HCT116 (cell line): Measurements from ENCODE around the gene SPRR2G. TPM values are rescaled to one million over a fixed set of nuclear protein-coding genes. Genes with fewer than 3 reads are reported as not detected.
"Not testable (repeated sequence)": the region's sequence is repeated elsewhere in the genome, so short reads cannot be mapped to it uniquely, and the experiment has no call there.

Source experiments
- ATAC-seq: fragments of 200-7000 bp; cut with Tn5 transposase; 2 replicates; pipeline ENCODE4 v1.9.1; 2020; ENCODE audit warnings: mild to moderate bottlenecking, moderate library complexity
- BruUV-seq: library from RNA; stranded (reverse); fragments of 400-500 nt; replicated peaks from 2 replicates; lab custom pipeline; 2021; lab: Mats Ljungman, UMichigan
- CTCF ChIA-PET: fragments of 300-600 bp; sonication (Branson Sonifier 250); formaldehyde crosslinking; loops from one replicate; lab custom pipeline; 2021; ENCODE audit warnings: antibody characterized with exemption; lab: Charles Lee
- POLR2A ChIA-PET: fragments of 300-600, 350-600 bp; sonication (Branson Sonifier 250); formaldehyde crosslinking; loops from one replicate; lab custom pipeline; 2021; ENCODE audit warnings: antibody characterized with exemption; lab: Charles Lee
- RAD21 ChIA-PET, 2 experiments: fragments of 300-600 bp; sonication (Branson Sonifier 250); formaldehyde crosslinking; loops; one replicate each; lab custom pipeline; 2023; ENCODE audit warnings: low total read pairs in 2 of 2; ENCODE audit not compliant: uncharacterized antibody in 2 of 2, unreplicated experiment in 2 of 2, low non-redundant PET in 1 of 2; lab: Charles Lee
- DNase-seq: peaks from one replicate; pipeline ENCODE4 v3.0.0-alpha.2; 2010; ENCODE audit warnings: low read depth, low spot score
- H2AFZ ChIP-seq: fragments of 200-600 bp; shearing (Covaris generic), sonication (generic); 2 replicates; pipeline ENCODE4 v1.6.1; 2017; ENCODE audit warnings: low read depth, mixed run types, mixed read lengths, antibody characterized with exemption, low read length; ENCODE audit not compliant: poor library complexity, severe bottlenecking
- H3K27ac ChIP-seq: 2 replicates; pipeline ENCODE4 v1.5.1; 2012; ENCODE audit warnings: low read depth, low read length
- H3K27me3 ChIP-seq: fragments of 200-600 bp; sonication (generic); 2 replicates; pipeline ENCODE4 v1.6.1; 2016; ENCODE audit warnings: mixed run types, low read length, mixed read lengths; ENCODE audit not compliant: insufficient read depth
- H3K36me3 ChIP-seq, 2 experiments: fragments of 200-500 bp in 1 of 2; fragments of 200-600 bp in 1 of 2; sonication (Bioruptor generic) in 1 of 2; sonication (generic) in 1 of 2; 2 replicates each; pipeline versions ENCODE4 v1.5.1 to v1.6.1; 2014 to 2016; ENCODE audit warnings: low read length in 2 of 2, inconsistent platforms in 1 of 2, mixed read lengths in 1 of 2, mixed run types in 1 of 2; ENCODE audit not compliant: insufficient read depth in 2 of 2, control insufficient read depth in 1 of 2
- H3K4me1 ChIP-seq, 2 experiments: fragments of 200-600 bp in 1 of 2; sonication (generic) in 1 of 2; 2 replicates each; pipeline versions ENCODE4 v1.5.1 to v1.6.1; 2012 to 2017; ENCODE audit warnings: low read length in 2 of 2, inconsistent platforms in 1 of 2, mild to moderate bottlenecking in 1 of 2, mixed read lengths in 1 of 2, mixed run types in 1 of 2, moderate library complexity in 1 of 2; ENCODE audit not compliant: insufficient read depth in 2 of 2, control insufficient read depth in 1 of 2
- H3K4me2 ChIP-seq: fragments of 200-600 bp; sonication (generic); 2 replicates; pipeline ENCODE4 v1.6.1; 2017; ENCODE audit warnings: mixed run types, low read length, mixed read lengths
- H3K4me3 ChIP-seq, 2 experiments: fragments of 200-600 bp in 1 of 2; sonication (generic) in 1 of 2; replicated peaks in 1 of 2; 2 replicates each; pipeline ENCODE4 v1.5.1; 2011 to 2016; ENCODE audit warnings: low read length in 2 of 2, control low read depth in 1 of 2, low read depth in 1 of 2, mild to moderate bottlenecking in 1 of 2, mixed read lengths in 1 of 2, mixed run types in 1 of 2
- H3K79me2 ChIP-seq: fragments of 200-600 bp; sonication (generic); 2 replicates; pipeline ENCODE4 v1.6.1; 2017; ENCODE audit warnings: mild to moderate bottlenecking, mixed run types, low read length, moderate library complexity, mixed read lengths; ENCODE audit not compliant: insufficient read depth
- H3K9ac ChIP-seq: fragments of 200-600 bp; sonication (generic); 2 replicates; pipeline ENCODE4 v1.6.1; 2016; ENCODE audit warnings: low read length, mixed read lengths
- H3K9me2 ChIP-seq: fragments of 200-600 bp; sonication (generic), shearing (Covaris generic); 2 replicates; pipeline ENCODE4 v1.6.1; 2017; ENCODE audit warnings: mixed run types, mild to moderate bottlenecking, moderate library complexity; ENCODE audit not compliant: insufficient read depth
- H3K9me3 ChIP-seq, 2 experiments: fragments of 200-500 bp in 1 of 2; fragments of 200-600 bp in 1 of 2; sonication (Bioruptor generic) in 1 of 2; sonication (generic) in 1 of 2; 2 replicates each; pipeline ENCODE4 v1.6.1; 2014 to 2017; ENCODE audit warnings: low read length in 2 of 2, mixed read lengths in 2 of 2, inconsistent platforms in 1 of 2, low read depth in 1 of 2, mild to moderate bottlenecking in 1 of 2, mixed run types in 1 of 2, moderate library complexity in 1 of 2; ENCODE audit not compliant: control insufficient read depth in 1 of 2, insufficient read depth in 1 of 2
- H4K20me1 ChIP-seq: fragments of 200-600 bp; sonication (generic), shearing (Covaris generic); 2 replicates; pipeline ENCODE4 v1.6.1; 2017; ENCODE audit warnings: mixed run types, mild to moderate bottlenecking, moderate library complexity; ENCODE audit not compliant: insufficient read depth
- EGR1 ChIP-seq: IDR thresholded peaks from 2 replicates; pipeline ENCODE4 v1.6.1; 2012; ENCODE audit warnings: low read depth
- ELF1 ChIP-seq: IDR thresholded peaks from 2 replicates; pipeline ENCODE4 v1.6.1; 2012; ENCODE audit warnings: low read depth, borderline replicate concordance
- SIN3A ChIP-seq: IDR thresholded peaks from 2 replicates; pipeline ENCODE4 v1.6.1; 2012; ENCODE audit warnings: low read depth
- ZFX ChIP-seq: fragments of 450-650 bp; IDR thresholded peaks from 2 replicates; pipeline ENCODE4 v1.6.1; 2017
- intact Hi-C: fragments of 100-400 bp; cut with micrococcal nuclease; formaldehyde crosslinking; loops from 2 replicates; pipeline ENCODE4 v1.10.0; 2022
- total RNA-seq: library from RNA; stranded (reverse); gene quantifications from one replicate; pipeline ENCODE4 v1.2.1, GENCODE V29; 2021; ENCODE audit not compliant: unreplicated experiment

Gene SPRR2G
- total RNA-seq, 1 experiment from 2014 or later = not detected

DNA sequence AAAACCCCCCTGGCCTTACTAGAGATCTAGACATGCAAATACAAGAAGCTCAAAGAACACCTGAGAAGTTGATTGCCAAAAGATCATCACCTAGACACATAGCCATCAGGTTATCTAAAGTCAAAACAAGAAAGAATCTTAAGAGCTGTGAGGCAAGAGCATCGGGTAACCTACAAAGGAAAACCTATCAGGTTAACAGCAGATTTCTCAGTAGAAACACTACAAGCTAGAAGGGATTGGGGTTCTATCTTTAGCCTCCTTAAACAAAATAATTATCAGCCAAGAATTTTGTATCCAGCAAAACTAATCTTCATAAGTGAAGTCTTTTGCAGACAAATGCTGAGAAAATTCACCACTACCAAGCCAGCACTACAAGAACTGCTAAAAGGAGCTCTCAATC, 25.2 kb downstream of the SPRR2G start:
- CTCF ChIA-PET = no interaction called here
- ATAC-seq = no peak
- no peaks in the 10 kb centered on the region for H3K36me3 ChIP-seq
- no peak overlapping the region for H2AFZ ChIP-seq
- no peaks in the 10 kb centered on the region for H4K20me1 ChIP-seq
- H3K27me3 ChIP-seq = no peaks in the 10 kb centered on the region
- POLR2A ChIA-PET = no interaction called here
- RAD21 ChIA-PET = no interaction called here
- H3K9ac ChIP-seq = no peak overlapping the region
- H3K9me2 ChIP-seq = no peaks in the 10 kb centered on the region
- H3K4me1 ChIP-seq = peaks cover 7 to 12% of the 10 kb centered on the region in 2 experiments
- no peak overlapping the region for H3K4me2 ChIP-seq
- H3K79me2 ChIP-seq = no peaks in the 10 kb centered on the region
- H3K27ac ChIP-seq = no peak overlapping the region
- no TSS peak for BruUV-seq
- no peaks in the 10 kb centered on the region for H3K9me3 ChIP-seq
- intact Hi-C loops = no loop called here
- DNase-seq = no peak
- TF ChIP-seq SIN3A = no peak
- TF ChIP-seq ELF1 = no peak
- TF ChIP-seq ZFX = no peak
- no peak for TF ChIP-seq EGR1
- no peak overlapping the region for H3K4me3 ChIP-seq

GRCh38 chr1:153123793-153124192, 26.9 kb downstream of the SPRR2G start:
- H3K27ac ChIP-seq, H3K4me2 ChIP-seq, RAD21 ChIA-PET, H2AFZ ChIP-seq, BruUV-seq, H3K9ac ChIP-seq, CTCF ChIA-PET, DNase-seq, H3K36me3 ChIP-seq, intact Hi-C loops, H3K4me3 ChIP-seq, H3K79me2 ChIP-seq, POLR2A ChIA-PET, H3K27me3 ChIP-seq, H3K9me2 ChIP-seq, ATAC-seq, H3K9me3 ChIP-seq, H4K20me1 ChIP-seq: not testable (repeated sequence)
- peaks cover 7 to 12% of the 10 kb centered on the region in 2 experiments for H3K4me1 ChIP-seq
